Upper lobe of left lung (tissue), 4 donors: Measurements from ENCODE around the gene PTPRK.

Experiments used
- CTCF ChIP-seq, 6 experiments: fragments of 450-650 bp in 4 of 6; fragments of 200-600 bp in 2 of 6; sonication (generic) in 2 of 6; IDR thresholded peaks; one replicate each; pipeline ENCODE4 v1.5.1; 2016 to 2019; ENCODE audit warnings: antibody characterized with exemption in 6 of 6
- EP300 ChIP-seq, 4 donors: sonication (generic); formaldehyde crosslinking; IDR thresholded peaks; one replicate each; pipeline ENCODE4 v1.5.1; 2017; ENCODE audit warnings: antibody characterized with exemption in 4 of 4, control low read depth in 2 of 4

- TF ChIP-seq CTCF (IDR thresholded peaks at IDR 0.05) (no peak), EP300 (IDR thresholded peaks at IDR 0.05) (no peak)
These were observed 237.4 kb downstream of the PTPRK start for GRCh38 chr6:128282961-128283360.
